Spleen (tissue), 11 donors: Measurements from ENCODE around the gene PAM. TPM values are rescaled to one million over a fixed set of nuclear protein-coding genes. Genes with fewer than 3 reads are reported as not detected.
A peak's percentile ranks its signal among the peaks of the same experiment; 100 is the strongest.
"Not testable (repeated sequence)": the region's sequence is repeated elsewhere in the genome, so short reads cannot be mapped to it uniquely, and the experiment has no call there.

Experiments
- DNase-seq: peaks from one replicate; pipeline ENCODE4 v3.0.0-alpha.2; 2020
- H3K27ac ChIP-seq, 8 donors: fragments of 200-600 bp; sonication (generic) in 7 of 8; 1 replicate in 4 of 8; 2 replicates in 4 of 8; pipeline versions ENCODE4 v1.5.0 to v1.8.0; 2016 to 2021; ENCODE audit warnings: inconsistent platforms in 4 of 8, mild to moderate bottlenecking in 4 of 8, moderate library complexity in 1 of 8
- H3K27me3 ChIP-seq, 7 donors: fragments of 200-600 bp; sonication (generic) in 6 of 7; replicated peaks in 1 of 7; 1 replicate in 4 of 7; 2 replicates in 3 of 7; pipeline versions ENCODE4 v1.5.0 to v1.8.0; 2016 to 2021; ENCODE audit warnings: inconsistent platforms in 3 of 7, mild to moderate bottlenecking in 1 of 7
- H3K36me3 ChIP-seq, 6 donors: fragments of 200-600 bp; sonication (generic) in 5 of 6; 1 replicate in 4 of 6; 2 replicates in 2 of 6; pipeline versions ENCODE4 v1.5.0 to v1.8.0; 2016 to 2021; ENCODE audit warnings: inconsistent platforms in 2 of 6
- H3K4me1 ChIP-seq, 6 donors: fragments of 200-600 bp; sonication (generic) in 5 of 6; 1 replicate in 3 of 6; 2 replicates in 3 of 6; pipeline versions ENCODE4 v1.5.0 to v1.8.0; 2016 to 2021; ENCODE audit warnings: inconsistent platforms in 3 of 6
- H3K4me3 ChIP-seq, 8 donors: fragments of 200-600 bp; sonication (generic) in 7 of 8; 1 replicate in 4 of 8; 2 replicates in 4 of 8; pipeline versions ENCODE4 v1.5.0 to v1.8.0; 2016 to 2021; ENCODE audit warnings: inconsistent platforms in 4 of 8, mild to moderate bottlenecking in 4 of 8, moderate library complexity in 2 of 8
- H3K9me3 ChIP-seq, 8 donors: fragments of 200-600 bp; sonication (generic) in 7 of 8; 1 replicate in 4 of 8; 2 replicates in 4 of 8; pipeline versions ENCODE4 v1.5.0 to v1.8.0; 2016 to 2021; ENCODE audit warnings: inconsistent platforms in 4 of 8
- POLR2A ChIP-seq, 3 donors: fragments of 450-650 bp; IDR thresholded peaks; one replicate each; pipeline ENCODE4 v1.5.1; 2017; ENCODE audit warnings: antibody characterized with exemption in 3 of 3, mild to moderate bottlenecking in 1 of 3
- POLR2AphosphoS5 ChIP-seq, 3 donors: sonication (generic); formaldehyde crosslinking; IDR thresholded peaks; one replicate each; pipeline ENCODE4 v1.5.1; 2017; ENCODE audit warnings: antibody characterized with exemption in 3 of 3
- WGBS, 5 donors: extraction: QIAGEN DNeasy Blood & Tissue Kit in 3 of 5; methylation state at CpG; one replicate each; pipeline versions ENCODE4 v1.1.5 to v1.1.7; 2013 to 2018; 5-methylcytosine and 5-hydroxymethylcytosine counted together
- intact Hi-C: fragments of 100-400 bp; cut with DNase I; formaldehyde crosslinking; loops from one replicate; pipeline ENCODE4 v1.15.0; 2023; ENCODE audit warnings: low total_unique reads
- polyA plus RNA-seq, 3 donors: library from polyadenylated mRNA; stranded (reverse); fragments of 200-250 nt; gene quantifications; one replicate each; pipeline ENCODE4 v1.2.1, GENCODE V29; 2013
- total RNA-seq, 7 donors: library from RNA; depleted of rRNA in 3 of 7; stranded (reverse); fragments of >200 nt in 3 of 7; fragmentation: NEBNext Ultra II Directional in 4 of 7; extraction: Animal tissue kit (Norgen Biotek cat#: 25700) in 4 of 7; gene quantifications; one replicate each; pipeline versions ENCODE4 v1.1.0 to v1.2.1, GENCODE V29; 2016 to 2021
- TF ChIP-seq, protein P1 (sequence below), 11 experiments: fragments of 200-600 bp in 7 of 11; fragments of 450-650 bp in 4 of 11; sonication (generic) in 4 of 11; IDR thresholded peaks in 8 of 11; conservative IDR thresholded peaks in 3 of 11; 1 replicate in 7 of 11; 2 replicates in 4 of 11; pipeline versions ENCODE4 v1.4.0 to v1.8.0; 2016 to 2021; ENCODE audit warnings: antibody characterized with exemption in 11 of 11, inconsistent platforms in 4 of 11, mild to moderate bottlenecking in 1 of 11
- donor health status: healthy with polysubstance abuse.
- donor health status: DM: no; HTN: no; CAD: no; lungs with moderate emphysema.
- donor health status: DM: no; HTN: no; CAD: no.
- donor health status: Bipolar disorder and iron deficiency.
- donor health status: healthy.
- donor health status: DM: no; HTN: no; CAD: no.
- donor health status: DM: yes; HTN: yes; CAD: no.

PAM gene
- total and polyA plus RNA-seq, 10 donors, result 37.4 to 155 (median 110) TPM

DNA sequence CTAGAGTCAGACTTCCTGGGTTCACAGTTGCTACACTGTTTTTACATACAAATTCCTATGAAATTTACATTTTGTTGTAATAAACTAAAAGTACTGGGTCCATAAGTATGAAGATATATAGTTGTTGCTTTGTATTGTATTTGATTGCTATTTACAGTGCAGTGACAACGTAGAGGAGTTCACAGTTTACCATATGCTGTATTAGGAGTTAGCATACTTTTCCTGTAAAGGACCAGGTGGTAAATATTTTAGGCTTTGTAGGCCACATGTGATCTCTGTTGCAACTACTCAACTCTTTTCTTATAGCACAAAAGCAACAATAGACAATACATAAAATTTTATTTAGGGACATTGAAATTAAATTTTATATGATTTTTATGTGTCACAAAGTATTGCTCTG, 18.0 kb downstream of the PAM start:
- Histone ChIP-seq H3K27ac (peak overlapping the region in 2 of 8 donors; percentile 12 to 76), H3K4me3 (no peak overlapping the region), H3K4me1 (peaks cover 9 to 28% (median 18%) of the 10 kb centered on the region in 6 donors), H3K9me3 (no peaks in the 10 kb centered on the region), H3K27me3 (no peaks in the 10 kb centered on the region), H3K36me3 (no peaks in the 10 kb centered on the region)
- 68 to 76% (median 70%) methylated on average over 1 of the region's 1 CpG for WGBS, 5 donors
- no peak for DNase-seq
- intact Hi-C loops, result no loop called here
- TF ChIP-seq POLR2AphosphoS5 (IDR thresholded peaks at IDR 0.05), result no peak
- no peak for TF ChIP-seq POLR2A (IDR thresholded peaks at IDR 0.05)

DNA sequence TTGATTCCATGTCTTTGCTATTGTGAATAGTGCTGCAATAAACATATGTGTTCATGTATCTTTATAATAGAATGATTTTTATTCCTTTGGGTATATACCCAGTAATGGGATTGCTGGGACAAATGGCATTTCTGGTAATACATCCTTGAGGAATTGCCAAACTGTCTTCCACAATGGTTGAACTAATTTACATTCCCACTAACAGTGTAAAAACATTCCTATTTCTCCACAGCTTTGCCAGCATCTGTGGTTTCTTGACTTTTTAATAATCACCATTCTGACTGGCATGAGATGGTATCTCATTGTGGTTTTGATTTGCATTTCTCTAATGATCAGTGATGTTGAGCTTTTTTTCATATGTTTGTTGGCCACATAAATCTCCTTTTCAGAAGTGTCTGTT, 20.7 kb downstream of the PAM start:
- H3K27ac ChIP-seq, H3K36me3 ChIP-seq, DNase-seq, H3K27me3 ChIP-seq, H3K4me3 ChIP-seq, intact Hi-C loops, H3K9me3 ChIP-seq: not testable (repeated sequence)
- peaks cover 9 to 40% (median 25%) of the 10 kb centered on the region in 6 donors for H3K4me1 ChIP-seq

DNA sequence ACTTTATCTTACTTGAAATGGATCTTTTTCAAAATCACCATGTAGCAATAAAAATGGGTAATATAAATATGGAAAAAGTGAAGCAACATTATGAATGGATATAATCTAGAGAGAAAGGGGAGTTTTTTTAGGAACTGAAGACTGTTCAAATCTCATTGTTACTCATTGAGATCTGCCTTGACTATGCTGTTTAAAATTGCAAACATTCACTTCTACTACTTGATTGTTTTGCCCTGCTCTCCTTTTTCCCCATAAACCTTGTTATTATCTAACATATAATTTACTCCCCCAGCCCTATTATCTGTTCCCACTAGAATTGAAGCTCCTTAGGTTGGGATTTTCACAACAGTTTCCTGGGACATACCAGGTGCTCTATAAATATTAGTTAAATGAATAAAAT, 22.0 kb downstream of the PAM start:
- Histone ChIP-seq H3K36me3 (no peaks in the 10 kb centered on the region), H3K4me3 (no peak overlapping the region), H3K4me1 (peaks cover 0 to 40% (median 25%) of the 10 kb centered on the region in 6 donors), H3K27ac (no peak overlapping the region), H3K9me3 (no peaks in the 10 kb centered on the region), H3K27me3 (no peaks in the 10 kb centered on the region)
- intact Hi-C loops, result no loop called here
- TF ChIP-seq POLR2A (IDR thresholded peaks at IDR 0.05) (no peak), POLR2AphosphoS5 (IDR thresholded peaks at IDR 0.05) (no peak)
- TF ChIP-seq, protein P1, sequence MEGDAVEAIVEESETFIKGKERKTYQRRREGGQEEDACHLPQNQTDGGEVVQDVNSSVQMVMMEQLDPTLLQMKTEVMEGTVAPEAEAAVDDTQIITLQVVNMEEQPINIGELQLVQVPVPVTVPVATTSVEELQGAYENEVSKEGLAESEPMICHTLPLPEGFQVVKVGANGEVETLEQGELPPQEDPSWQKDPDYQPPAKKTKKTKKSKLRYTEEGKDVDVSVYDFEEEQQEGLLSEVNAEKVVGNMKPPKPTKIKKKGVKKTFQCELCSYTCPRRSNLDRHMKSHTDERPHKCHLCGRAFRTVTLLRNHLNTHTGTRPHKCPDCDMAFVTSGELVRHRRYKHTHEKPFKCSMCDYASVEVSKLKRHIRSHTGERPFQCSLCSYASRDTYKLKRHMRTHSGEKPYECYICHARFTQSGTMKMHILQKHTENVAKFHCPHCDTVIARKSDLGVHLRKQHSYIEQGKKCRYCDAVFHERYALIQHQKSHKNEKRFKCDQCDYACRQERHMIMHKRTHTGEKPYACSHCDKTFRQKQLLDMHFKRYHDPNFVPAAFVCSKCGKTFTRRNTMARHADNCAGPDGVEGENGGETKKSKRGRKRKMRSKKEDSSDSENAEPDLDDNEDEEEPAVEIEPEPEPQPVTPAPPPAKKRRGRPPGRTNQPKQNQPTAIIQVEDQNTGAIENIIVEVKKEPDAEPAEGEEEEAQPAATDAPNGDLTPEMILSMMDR (IDR thresholded peaks at IDR 0.05 in 8 of 11, conservative IDR thresholded peaks at IDR 0.05 in 3 of 11), result no peak
- no peak for DNase-seq

DNA sequence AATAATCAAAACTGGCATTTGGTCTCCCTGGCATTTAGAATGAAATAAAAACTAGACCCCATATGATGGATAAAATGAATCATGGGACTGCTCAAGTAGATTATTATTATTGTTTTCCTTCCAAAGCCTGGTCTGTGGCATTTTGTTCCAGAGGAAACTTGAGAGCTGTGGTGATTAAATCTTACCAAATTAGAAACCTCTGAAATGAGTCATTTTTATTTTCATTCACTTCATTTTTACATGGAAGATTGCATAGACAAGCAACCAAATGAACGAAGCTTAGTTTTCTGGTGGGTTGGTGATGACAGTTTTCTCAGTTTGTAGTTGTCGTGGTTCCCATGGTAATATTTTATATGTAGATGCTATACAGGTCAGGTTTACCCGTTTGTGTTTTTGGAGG, 23.4 kb downstream of the PAM start:
- Histone ChIP-seq H3K27ac (no peak overlapping the region), H3K9me3 (no peaks in the 10 kb centered on the region), H3K36me3 (no peaks in the 10 kb centered on the region), H3K4me3 (no peak overlapping the region), H3K27me3 (no peaks in the 10 kb centered on the region), H3K4me1 (peaks cover 0 to 33% (median 24%) of the 10 kb centered on the region in 6 donors)
- intact Hi-C loops, result no loop called here
- TF ChIP-seq POLR2A (IDR thresholded peaks at IDR 0.05), result no peak
- TF ChIP-seq, protein P1 (IDR thresholded peaks at IDR 0.05 in 8 of 11, conservative IDR thresholded peaks at IDR 0.05 in 3 of 11), result no peak
- no peak for TF ChIP-seq POLR2AphosphoS5 (IDR thresholded peaks at IDR 0.05)
- WGBS, 5 donors, result 62 to 78% (median 73%) methylated on average over 3 of the region's 3 CpGs
- no peak for DNase-seq

DNA sequence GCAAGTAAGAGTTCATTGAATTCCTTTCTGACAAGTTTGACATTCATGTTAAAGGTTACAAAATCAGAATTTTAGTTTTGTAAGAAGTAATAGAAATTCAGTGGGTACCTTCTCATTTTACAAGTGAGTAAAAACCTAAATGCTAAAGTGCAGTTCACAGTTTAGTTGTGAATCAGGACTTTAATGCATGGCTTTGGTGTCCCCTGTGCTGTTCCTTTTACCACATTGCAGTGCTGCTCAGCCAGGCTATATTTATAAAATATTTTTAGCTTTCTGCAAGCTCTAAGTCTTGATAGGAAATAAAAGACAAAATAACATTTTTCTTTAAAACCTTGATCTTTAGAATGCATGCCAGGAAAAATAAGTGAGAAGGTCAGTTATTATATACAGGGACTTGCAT, 26.3 kb downstream of the PAM start:
- no peaks in the 10 kb centered on the region for H3K9me3 ChIP-seq
- DNase-seq, result no peak
- peak overlapping the region in 3 of 8 donors; percentile 13 to 71 (median 29) for H3K27ac ChIP-seq
- no peak overlapping the region for H3K4me3 ChIP-seq
- TF ChIP-seq, protein P1 (IDR thresholded peaks at IDR 0.05 in 8 of 11, conservative IDR thresholded peaks at IDR 0.05 in 3 of 11), result no peak
- intact Hi-C loops, result no loop called here
- H3K27me3 ChIP-seq, result no peaks in the 10 kb centered on the region
- no peaks in the 10 kb centered on the region for H3K36me3 ChIP-seq
- H3K4me1 ChIP-seq, result peaks cover 0 to 33% (median 24%) of the 10 kb centered on the region in 6 donors
